ENCODE results near the gene LSR.

Gene LSR

GRCh38 chr19:35310331-35310730 is 61.5 kb downstream of the LSR start:
- Histone ChIP-seq H3K9me2 (ENCODE audit: low read depth, low read length) (no peaks in the 10 kb centered on the region), H3K79me2 (ENCODE audit: insufficient read depth, low read length) (no peaks in the 10 kb centered on the region), H3K27ac (ENCODE audit: low read depth, low read length, poor library complexity, severe bottlenecking) (no peak overlapping the region), H2AFZ (ENCODE audit: low read length) (no peak overlapping the region), H4K20me1 (ENCODE audit: insufficient read depth, low read length) (no peaks in the 10 kb centered on the region), H3K27me3 (ENCODE audit: insufficient read depth, low read length) (0 out of 2 replicates have a peak, but pooled peaks cover 3% of the 10 kb centered on the region), H3K9ac (ENCODE audit: low read length) (no peak overlapping the region), H3K9me3 (ENCODE audit: low read length) (no peaks in the 10 kb centered on the region), H3F3A (ENCODE audit: insufficient read depth, low read length) (no peaks in the 10 kb centered on the region), H3K4me3 (ENCODE audit: low read depth, low read length, poor library complexity, severe bottlenecking) (no peak overlapping the region), H3K4me2 (ENCODE audit: low read length) (no peak overlapping the region), H3K36me3 (ENCODE audit: insufficient read depth, low read length) (no peaks in the 10 kb centered on the region), H3K4me1 (ENCODE audit: insufficient read depth, low read length, severe bottlenecking) (peaks cover 14% of the 10 kb centered on the region)
- TF ChIP-seq EZH2 (IDR thresholded peaks at IDR 0.05; ENCODE audit: borderline replicate concordance, low read length) (no peak), CTCF (IDR thresholded peaks at IDR 0.05; ENCODE audit: low read length) (no peak)

DNA sequence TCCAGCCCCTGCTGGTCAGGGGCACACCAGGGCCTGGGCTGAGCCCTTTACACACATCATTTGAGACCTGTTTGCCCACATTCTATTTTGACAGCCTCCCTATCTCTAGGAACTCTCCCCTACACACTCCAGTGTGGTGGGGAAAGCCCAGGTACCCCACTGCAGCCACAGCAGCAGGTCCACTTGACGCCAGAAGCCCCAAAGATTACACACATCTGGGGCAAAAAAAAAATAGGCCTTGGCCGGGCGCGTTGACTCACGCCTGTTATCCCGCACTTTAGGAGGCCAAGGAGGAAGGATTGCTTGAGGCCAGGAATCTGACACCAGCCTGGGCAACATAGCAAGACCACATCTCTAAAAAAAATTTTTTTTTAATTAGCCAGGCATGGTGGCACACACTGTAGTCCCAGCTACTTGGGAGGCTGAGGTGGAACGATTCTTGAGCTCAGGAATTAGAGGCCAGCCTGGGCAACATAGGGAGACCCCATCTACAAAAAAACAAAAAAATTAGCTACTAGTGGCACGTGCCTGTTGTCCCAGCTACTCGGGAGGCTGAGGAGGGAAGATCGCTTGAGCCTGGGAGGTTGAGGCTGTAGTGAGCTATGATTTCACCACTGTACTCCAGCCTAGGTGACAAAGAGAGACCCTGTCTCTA is 62.1 kb downstream of the LSR start:
- Histone ChIP-seq H3K27ac (ENCODE audit: low read depth, low read length, poor library complexity, severe bottlenecking) (no peak overlapping the region), H3K27me3 (ENCODE audit: insufficient read depth, low read length) (0 out of 2 replicates have a peak, but pooled peaks cover 3% of the 10 kb centered on the region), H4K20me1 (ENCODE audit: insufficient read depth, low read length) (no peaks in the 10 kb centered on the region), H3K36me3 (ENCODE audit: insufficient read depth, low read length) (no peaks in the 10 kb centered on the region), H3K4me2 (ENCODE audit: low read length) (no peak overlapping the region), H2AFZ (ENCODE audit: low read length) (no peak overlapping the region), H3K9ac (ENCODE audit: low read length) (no peak overlapping the region), H3K4me3 (ENCODE audit: low read depth, low read length, poor library complexity, severe bottlenecking) (no peak overlapping the region), H3K9me3 (ENCODE audit: low read length) (no peaks in the 10 kb centered on the region), H3K4me1 (ENCODE audit: insufficient read depth, low read length, severe bottlenecking) (peaks cover 14% of the 10 kb centered on the region), H3K9me2 (ENCODE audit: low read depth, low read length) (no peaks in the 10 kb centered on the region), H3F3A (ENCODE audit: insufficient read depth, low read length) (no peaks in the 10 kb centered on the region), H3K79me2 (ENCODE audit: insufficient read depth, low read length) (no peaks in the 10 kb centered on the region)
- TF ChIP-seq EZH2 (IDR thresholded peaks at IDR 0.05; ENCODE audit: borderline replicate concordance, low read length): no peak
- TF ChIP-seq CTCF (IDR thresholded peaks at IDR 0.05; ENCODE audit: low read length): no peak

DNA sequence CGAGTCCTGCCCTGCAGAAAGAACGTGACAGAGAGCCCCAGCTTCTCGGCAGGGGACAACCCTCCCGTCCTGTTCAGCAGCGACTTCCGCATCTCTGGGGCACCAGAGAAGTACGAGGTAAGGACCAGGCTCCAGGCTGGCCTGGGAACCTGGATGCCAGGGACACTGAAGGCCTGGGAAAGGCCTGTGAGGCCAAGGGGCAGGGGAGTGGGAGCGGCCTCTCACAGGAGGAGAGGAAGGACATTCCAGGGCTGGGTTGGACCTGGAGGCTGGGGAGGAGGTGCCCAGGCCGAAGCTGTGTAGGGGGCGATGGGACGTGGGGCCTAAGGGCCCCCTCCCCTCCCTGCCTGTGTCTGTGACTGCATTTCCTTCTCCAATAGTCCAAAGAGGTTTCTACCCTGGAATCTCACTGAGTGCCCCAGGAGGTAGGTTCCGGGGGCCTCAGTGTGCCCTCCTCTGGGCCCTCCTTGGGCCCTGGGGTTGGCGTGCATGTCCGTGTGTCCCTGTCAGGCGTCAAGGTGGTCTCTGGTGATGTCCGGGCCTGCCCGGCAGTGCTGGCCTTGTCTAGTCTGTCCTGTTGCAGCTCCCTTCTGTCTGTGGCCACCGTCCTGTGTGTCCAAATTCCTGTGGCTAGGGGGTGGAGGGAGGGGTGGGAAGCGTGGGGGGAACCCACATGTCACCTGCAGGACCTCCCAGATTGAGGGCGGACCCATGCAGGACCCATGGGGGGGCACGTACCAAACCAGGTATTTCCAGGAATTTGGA is 63.3 kb downstream of the LSR start:
- peaks cover 22% of the 10 kb centered on the region for H3K4me1 ChIP-seq (ENCODE audit: insufficient read depth, low read length, severe bottlenecking)
- TF ChIP-seq EZH2 (IDR thresholded peaks at IDR 0.05; ENCODE audit: borderline replicate concordance, low read length) (no peak), CTCF (IDR thresholded peaks at IDR 0.05; ENCODE audit: low read length) (no peak)
- H3F3A ChIP-seq (ENCODE audit: insufficient read depth, low read length): no peaks in the 10 kb centered on the region
- H3K4me3 ChIP-seq (ENCODE audit: low read depth, low read length, poor library complexity, severe bottlenecking): no peak overlapping the region
- H2AFZ ChIP-seq (ENCODE audit: low read length): no peak overlapping the region
- H3K36me3 ChIP-seq (ENCODE audit: insufficient read depth, low read length): no peaks in the 10 kb centered on the region
- H3K9ac ChIP-seq (ENCODE audit: low read length): no peak overlapping the region
- H3K27me3 ChIP-seq (ENCODE audit: insufficient read depth, low read length): 0 out of 2 replicates have a peak, but pooled peaks cover 3% of the 10 kb centered on the region
- H3K9me3 ChIP-seq (ENCODE audit: low read length): no peaks in the 10 kb centered on the region
- no peaks in the 10 kb centered on the region for H3K79me2 ChIP-seq (ENCODE audit: insufficient read depth, low read length)
- H3K9me2 ChIP-seq (ENCODE audit: low read depth, low read length): no peaks in the 10 kb centered on the region
- H4K20me1 ChIP-seq (ENCODE audit: insufficient read depth, low read length): no peaks in the 10 kb centered on the region
- H3K4me2 ChIP-seq (ENCODE audit: low read length): no peak overlapping the region
- no peak overlapping the region for H3K27ac ChIP-seq (ENCODE audit: low read depth, low read length, poor library complexity, severe bottlenecking)
